Lung (tissue), 12 donors: ENCODE data around the gene GLB1L2. TPM values are rescaled to one million over a fixed set of nuclear protein-coding genes. Genes with fewer than 3 reads are reported as not detected.

Experiments used
- ATAC-seq: fragments of 200-7000 bp; cut with Tn5 transposase; one replicate; pipeline ENCODE4 v1.9.1; 2020; ENCODE audit warnings: moderate number of reproducible peaks; ENCODE audit not compliant: insufficient read depth, low FRiP score
- DNase-seq, 3 donors: peaks; one replicate each; pipeline ENCODE4 v3.0.0-alpha.2; 2013 to 2017
- H3K27ac ChIP-seq, 2 donors: one replicate each; pipeline ENCODE4 v1.5.1; 2013; ENCODE audit warnings: mild to moderate bottlenecking in 2 of 2, moderate library complexity in 2 of 2, control low read depth in 1 of 2, inconsistent platforms in 1 of 2, low read depth in 1 of 2, low read length in 1 of 2
- H3K27me3 ChIP-seq, 3 donors: one replicate each; pipeline ENCODE4 v1.5.1; 2013; ENCODE audit warnings: low read length in 2 of 3; ENCODE audit not compliant: control insufficient read depth in 3 of 3, insufficient read depth in 3 of 3
- H3K36me3 ChIP-seq, 4 donors: one replicate each; pipeline ENCODE4 v1.5.1; 2013; ENCODE audit warnings: low read length in 4 of 4, mild to moderate bottlenecking in 1 of 4, moderate library complexity in 1 of 4; ENCODE audit not compliant: control insufficient read depth in 4 of 4, insufficient read depth in 4 of 4
- H3K4me1 ChIP-seq, 5 donors: one replicate each; pipeline ENCODE4 v1.5.1; 2013; ENCODE audit warnings: low read length in 5 of 5, mild to moderate bottlenecking in 2 of 5, moderate library complexity in 1 of 5; ENCODE audit not compliant: control insufficient read depth in 5 of 5, insufficient read depth in 5 of 5
- H3K4me3 ChIP-seq: one replicate; pipeline ENCODE4 v1.5.1; 2013; ENCODE audit warnings: mild to moderate bottlenecking, control low read depth, moderate library complexity
- H3K9ac ChIP-seq, 2 donors: one replicate each; pipeline ENCODE4 v1.5.1; 2013; ENCODE audit warnings: low read length in 2 of 2, control low read depth in 1 of 2; ENCODE audit not compliant: insufficient read depth in 1 of 2
- H3K9me3 ChIP-seq, 4 donors: one replicate each; pipeline ENCODE4 v1.5.1; 2013; ENCODE audit warnings: low read length in 3 of 4, mild to moderate bottlenecking in 1 of 4, moderate library complexity in 1 of 4; ENCODE audit not compliant: control insufficient read depth in 4 of 4, insufficient read depth in 3 of 4
- CTCF ChIP-seq: IDR thresholded peaks from 2 replicates; pipeline ENCODE4 v1.5.1; 2012; ENCODE audit warnings: mild to moderate bottlenecking; ENCODE audit errors: control extremely low read depth, extremely low read depth
- WGBS, 2 donors: extraction: QIAGEN DNeasy Blood & Tissue Kit; methylation state at CpG; one replicate each; pipeline ENCODE4 v1.1.7; 2013; 5-methylcytosine and 5-hydroxymethylcytosine counted together
- polyA plus RNA-seq, 2 donors: library from polyadenylated mRNA; stranded (reverse); fragments of 200-250 nt; gene quantifications; one replicate each; pipeline ENCODE4 v1.2.1, GENCODE V29; 2013
- total RNA-seq, 2 donors: library from RNA; depleted of rRNA in 1 of 2; stranded (reverse); fragments of >200 nt in 1 of 2; gene quantifications; one replicate each; pipeline ENCODE4 v1.2.1, GENCODE V29; 2014 to 2021
- donor health status: control.
- donor health status: control.
- donor health status: Bipolar disorder and iron deficiency.
- donor health status: healthy.
- donor health status: DM: yes; HTN: yes; CAD: no.

The GLB1L2 gene
- total and polyA plus RNA-seq, 4 donors, result 7.1 to 13.6 (median 9.3) TPM

- DNase-seq (no peak), ATAC-seq (no peak)
- Histone ChIP-seq H3K27me3 (no peaks in the 10 kb centered on the region), H3K4me3 (no peak overlapping the region), H3K9me3 (no peaks in the 10 kb centered on the region), H3K36me3 (no peaks in the 10 kb centered on the region), H3K9ac (no peak overlapping the region), H3K4me1 (no peaks in the 10 kb centered on the region), H3K27ac (no peak overlapping the region)
- TF ChIP-seq CTCF, result no peak
- 87 to 88% methylated on average over 9 of the region's 9 CpGs for WGBS, 2 donors
These were observed 32.5 kb downstream of the GLB1L2 start for GRCh38 chr11:134364261-134364660.

GRCh38 chr11:134365011-134365925 is 33.5 kb downstream of the GLB1L2 start:
- Histone ChIP-seq H3K36me3 (no peaks in the 10 kb centered on the region), H3K4me1 (no peaks in the 10 kb centered on the region), H3K4me3 (no peak overlapping the region), H3K27ac (no peak overlapping the region), H3K9ac (no peak overlapping the region), H3K9me3 (no peaks in the 10 kb centered on the region), H3K27me3 (no peaks in the 10 kb centered on the region)
- WGBS, 2 donors, result 70 to 73% methylated on average over 22 of the region's 22 CpGs
- TF ChIP-seq CTCF, result no peak
- DNase-seq (no peak), ATAC-seq (no peak)

GRCh38 chr11:134366254-134366653 is 34.5 kb downstream of the GLB1L2 start:
- Histone ChIP-seq H3K27me3 (no peaks in the 10 kb centered on the region), H3K4me1 (no peaks in the 10 kb centered on the region), H3K9me3 (no peaks in the 10 kb centered on the region), H3K27ac (no peak overlapping the region), H3K36me3 (no peaks in the 10 kb centered on the region), H3K4me3 (no peak overlapping the region), H3K9ac (no peak overlapping the region)
- WGBS, 2 donors, result 83 to 87% methylated on average over 7 of the region's 7 CpGs
- no peak for TF ChIP-seq CTCF
- ATAC-seq (no peak), DNase-seq (no peak)
